ENCODE measurements around the gene ST7. TPM values are rescaled to one million over a fixed set of nuclear protein-coding genes. Genes with fewer than 3 reads are reported as not detected.

Gene ST7
- total RNA-seq, 1 donor from 2014 or later = 5.5 TPM

GRCh38 chr7:117045927-117046710 lies 92.8 kb downstream of the ST7 start:
- DNase-seq = no peak
- no peak overlapping the region for H3K27ac Mint-ChIP-seq
- intact Hi-C loops (cut with micrococcal nuclease) = loop anchor here (5.0 kb wide), 1 partner anchor 34 kb away; no protein-coding TSS in a partner anchor
- H3K4me3 Mint-ChIP-seq = no peak overlapping the region
- H3K4me1 Mint-ChIP-seq = peaks cover 14% of the 10 kb centered on the region
- H3K9me3 Mint-ChIP-seq = no peaks in the 10 kb centered on the region
- peaks cover 25% of the 10 kb centered on the region for H3K27me3 Mint-ChIP-seq
- no peaks in the 10 kb centered on the region for H3K36me3 Mint-ChIP-seq (ENCODE audit: low read depth)

GRCh38 chr7:117047496-117047895 lies 94.2 kb downstream of the ST7 start:
- Mint-ChIP-seq H3K36me3 (ENCODE audit: low read depth) (no peaks in the 10 kb centered on the region), H3K4me1 (peaks cover 19% of the 10 kb centered on the region), H3K27me3 (peaks cover 27% of the 10 kb centered on the region), H3K4me3 (no peak overlapping the region), H3K27ac (no peak overlapping the region), H3K9me3 (no peaks in the 10 kb centered on the region)
- DNase-seq = no peak
- intact Hi-C loops (cut with micrococcal nuclease) = loop anchor here (5.0 kb wide), 1 partner anchor 35 kb away; no protein-coding TSS in a partner anchor

- H3K27me3 Mint-ChIP-seq = peaks cover 27% of the 10 kb centered on the region
- H3K4me1 Mint-ChIP-seq = peaks cover 19% of the 10 kb centered on the region
- DNase-seq = peak; percentile 71
- intact Hi-C loops (cut with micrococcal nuclease) = loop anchor here (5.0 kb wide), 1 partner anchor 36 kb away; no protein-coding TSS in a partner anchor
- no peaks in the 10 kb centered on the region for H3K9me3 Mint-ChIP-seq
- H3K4me3 Mint-ChIP-seq = peak overlapping the region; percentile 59
- H3K36me3 Mint-ChIP-seq (ENCODE audit: low read depth) = no peaks in the 10 kb centered on the region
- no peak overlapping the region for H3K27ac Mint-ChIP-seq
Measured at GRCh38 chr7:117048114-117048866, 95.0 kb downstream of the ST7 start.

GRCh38 chr7:117048882-117049281 lies 95.6 kb downstream of the ST7 start:
- DNase-seq = no peak
- Mint-ChIP-seq H3K27me3 (peaks cover 25% of the 10 kb centered on the region), H3K4me1 (peaks cover 19% of the 10 kb centered on the region), H3K27ac (no peak overlapping the region), H3K4me3 (peak overlapping the region; percentile 59), H3K9me3 (no peaks in the 10 kb centered on the region), H3K36me3 (ENCODE audit: low read depth) (no peaks in the 10 kb centered on the region)
- intact Hi-C loops (cut with micrococcal nuclease) = loop anchor here (5.0 kb wide), 1 partner anchor 37 kb away; no protein-coding TSS in a partner anchor

- peaks cover 18% of the 10 kb centered on the region for H3K27me3 Mint-ChIP-seq
- DNase-seq = no peak
- H3K4me1 Mint-ChIP-seq = peaks cover 19% of the 10 kb centered on the region
- H3K36me3 Mint-ChIP-seq (ENCODE audit: low read depth) = no peaks in the 10 kb centered on the region
- no peaks in the 10 kb centered on the region for H3K9me3 Mint-ChIP-seq
- H3K27ac Mint-ChIP-seq = no peak overlapping the region
- intact Hi-C loops (cut with micrococcal nuclease) = no loop called here
- H3K4me3 Mint-ChIP-seq = no peak overlapping the region
Measured at GRCh38 chr7:117051808-117052207, 98.5 kb downstream of the ST7 start.

- Mint-ChIP-seq H3K4me3 (no peak overlapping the region), H3K4me1 (peaks cover 13% of the 10 kb centered on the region), H3K9me3 (no peaks in the 10 kb centered on the region), H3K27me3 (peaks cover 17% of the 10 kb centered on the region), H3K36me3 (ENCODE audit: low read depth) (no peaks in the 10 kb centered on the region), H3K27ac (no peak overlapping the region)
- intact Hi-C loops (cut with micrococcal nuclease) = no loop called here
- DNase-seq = no peak
Measured at GRCh38 chr7:117053432-117053831, 100.1 kb downstream of the ST7 start.

- DNase-seq = no peak
- Mint-ChIP-seq H3K27me3 (peaks cover 9% of the 10 kb centered on the region), H3K36me3 (ENCODE audit: low read depth) (no peaks in the 10 kb centered on the region), H3K27ac (no peak overlapping the region), H3K9me3 (peaks cover 5% of the 10 kb centered on the region), H3K4me1 (no peaks in the 10 kb centered on the region), H3K4me3 (no peak overlapping the region)
- intact Hi-C loops (cut with micrococcal nuclease) = no loop called here
Measured at GRCh38 chr7:117061751-117062150, 108.5 kb downstream of the ST7 start.

GRCh38 chr7:117062300-117062699 lies 109.0 kb downstream of the ST7 start:
- H3K27ac Mint-ChIP-seq = no peak overlapping the region
- intact Hi-C loops (cut with micrococcal nuclease) = no loop called here
- no peak for DNase-seq
- peaks cover 9% of the 10 kb centered on the region for H3K27me3 Mint-ChIP-seq
- peaks cover 5% of the 10 kb centered on the region for H3K9me3 Mint-ChIP-seq
- H3K4me3 Mint-ChIP-seq = no peak overlapping the region
- no peaks in the 10 kb centered on the region for H3K36me3 Mint-ChIP-seq (ENCODE audit: low read depth)
- H3K4me1 Mint-ChIP-seq = no peaks in the 10 kb centered on the region

GRCh38 chr7:117064688-117065087 lies 111.4 kb downstream of the ST7 start:
- intact Hi-C loops (cut with micrococcal nuclease) = no loop called here
- Mint-ChIP-seq H3K27me3 (peaks cover 2% of the 10 kb centered on the region), H3K4me1 (peaks cover 1% of the 10 kb centered on the region), H3K9me3 (no peaks in the 10 kb centered on the region), H3K4me3 (no peak overlapping the region), H3K36me3 (ENCODE audit: low read depth) (no peaks in the 10 kb centered on the region), H3K27ac (no peak overlapping the region)
- DNase-seq = no peak

- H3K27me3 Mint-ChIP-seq = peaks cover 2% of the 10 kb centered on the region
- no peak overlapping the region for H3K4me3 Mint-ChIP-seq
Measured at GRCh38 chr7:117065571-117066150, 112.4 kb downstream of the ST7 start.

GRCh38 chr7:117066668-117067067 lies 113.4 kb downstream of the ST7 start:
- Mint-ChIP-seq H3K4me3 (no peak overlapping the region), H3K36me3 (ENCODE audit: low read depth) (no peaks in the 10 kb centered on the region), H3K4me1 (peaks cover 1% of the 10 kb centered on the region), H3K27me3 (peaks cover 2% of the 10 kb centered on the region), H3K27ac (no peak overlapping the region), H3K9me3 (no peaks in the 10 kb centered on the region)
- DNase-seq = no peak
- intact Hi-C loops (cut with micrococcal nuclease) = no loop called here

More at GRCh38 chr7:117065571-117066150, 112.4 kb downstream of the ST7 start:
- Mint-ChIP-seq H3K27ac (no peak overlapping the region), H3K4me1 (peaks cover 1% of the 10 kb centered on the region), H3K36me3 (ENCODE audit: low read depth) (no peaks in the 10 kb centered on the region), H3K9me3 (no peaks in the 10 kb centered on the region)
- intact Hi-C loops (cut with micrococcal nuclease) = no loop called here
- DNase-seq = no peak

- Mint-ChIP-seq H3K9me3 (no peaks in the 10 kb centered on the region), H3K27me3 (peaks cover 2% of the 10 kb centered on the region), H3K4me1 (peaks cover 1% of the 10 kb centered on the region), H3K4me3 (no peak overlapping the region), H3K27ac (no peak overlapping the region), H3K36me3 (ENCODE audit: low read depth) (no peaks in the 10 kb centered on the region)
- DNase-seq = no peak
- intact Hi-C loops (cut with micrococcal nuclease) = no loop called here
Measured at GRCh38 chr7:117067340-117067739, 114.0 kb downstream of the ST7 start.

GRCh38 chr7:117068511-117069145 lies 115.3 kb downstream of the ST7 start:
- Mint-ChIP-seq H3K4me3 (no peak overlapping the region), H3K36me3 (ENCODE audit: low read depth) (no peaks in the 10 kb centered on the region), H3K27me3 (peaks cover 2% of the 10 kb centered on the region), H3K27ac (no peak overlapping the region), H3K4me1 (peaks cover 1% of the 10 kb centered on the region), H3K9me3 (no peaks in the 10 kb centered on the region)
- intact Hi-C loops (cut with micrococcal nuclease) = no loop called here
- no peak for DNase-seq

All from activated CD4-positive, alpha-beta T cell treated with anti-CD3 and anti-CD28 coated beads, Interleukin-2, amount 10 ng/mL, durations not matched to agents 24 days and 14 days (primary cell).